ENCODE measurements around the gene NMT2.

NMT2 gene

GRCh38 chr10:15168291-15168785 is at the start of gene NMT2:
NMT2 (minus strand) TSS chr10:15168693; CDS start chr10:15168612, 81 bp downstream.
- Histone ChIP-seq H3K27ac (peak within 1 kb of the TSS; percentile 35; the same call in 1 of the 2 replicates), H3K4me2 (peak within 1 kb of the TSS; percentile 89), H2AFZ (ENCODE audit: low read depth) (peak within 1 kb of the TSS; percentile 89), H3K36me3 (ENCODE audit: insufficient read depth) (no peaks in the 10 kb centered on the region), H3K79me2 (ENCODE audit: insufficient read depth, low read depth) (peaks cover 6% of the 10 kb centered on the region; the same call in 1 of the 2 replicates), H3K27me3 (ENCODE audit: insufficient read depth, low read depth) (no peaks in the 10 kb centered on the region), H3K4me1 (ENCODE audit: low read depth, poor library complexity, severe bottlenecking) (peaks cover 17% of the 10 kb centered on the region), H3K4me3 (IDR thresholded peaks at IDR 0.05; ENCODE audit: insufficient read depth, low read depth, low read length) (peak within 1 kb of the TSS; percentile 36), H3K9ac (peak within 1 kb of the TSS; percentile 56), H4K20me1 (ENCODE audit: insufficient read depth) (no peaks in the 10 kb centered on the region)
- TF ChIP-seq, protein P1, sequence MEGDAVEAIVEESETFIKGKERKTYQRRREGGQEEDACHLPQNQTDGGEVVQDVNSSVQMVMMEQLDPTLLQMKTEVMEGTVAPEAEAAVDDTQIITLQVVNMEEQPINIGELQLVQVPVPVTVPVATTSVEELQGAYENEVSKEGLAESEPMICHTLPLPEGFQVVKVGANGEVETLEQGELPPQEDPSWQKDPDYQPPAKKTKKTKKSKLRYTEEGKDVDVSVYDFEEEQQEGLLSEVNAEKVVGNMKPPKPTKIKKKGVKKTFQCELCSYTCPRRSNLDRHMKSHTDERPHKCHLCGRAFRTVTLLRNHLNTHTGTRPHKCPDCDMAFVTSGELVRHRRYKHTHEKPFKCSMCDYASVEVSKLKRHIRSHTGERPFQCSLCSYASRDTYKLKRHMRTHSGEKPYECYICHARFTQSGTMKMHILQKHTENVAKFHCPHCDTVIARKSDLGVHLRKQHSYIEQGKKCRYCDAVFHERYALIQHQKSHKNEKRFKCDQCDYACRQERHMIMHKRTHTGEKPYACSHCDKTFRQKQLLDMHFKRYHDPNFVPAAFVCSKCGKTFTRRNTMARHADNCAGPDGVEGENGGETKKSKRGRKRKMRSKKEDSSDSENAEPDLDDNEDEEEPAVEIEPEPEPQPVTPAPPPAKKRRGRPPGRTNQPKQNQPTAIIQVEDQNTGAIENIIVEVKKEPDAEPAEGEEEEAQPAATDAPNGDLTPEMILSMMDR (conservative IDR thresholded peaks at IDR 0.05; ENCODE audit: low read depth, low read length): no peak

GRCh38 chr10:15216700-15217099 is 48.2 kb upstream of the NMT2 start:
- no peaks in the 10 kb centered on the region for H3K4me1 ChIP-seq (ENCODE audit: low read depth, poor library complexity, severe bottlenecking)
- H3K27me3 ChIP-seq (ENCODE audit: insufficient read depth, low read depth): no peaks in the 10 kb centered on the region
- TF ChIP-seq, protein P1 (conservative IDR thresholded peaks at IDR 0.05; ENCODE audit: low read depth, low read length): no peak
- H4K20me1 ChIP-seq (ENCODE audit: insufficient read depth): no peaks in the 10 kb centered on the region
- H3K4me3 ChIP-seq (IDR thresholded peaks at IDR 0.05; ENCODE audit: insufficient read depth, low read depth, low read length): no peak overlapping the region
- H2AFZ ChIP-seq (ENCODE audit: low read depth): no peak overlapping the region
- H3K9ac ChIP-seq: no peak overlapping the region
- H3K79me2 ChIP-seq (ENCODE audit: insufficient read depth, low read depth): peaks cover 5% of the 10 kb centered on the region; the same call in 1 of the 2 replicates
- H3K4me2 ChIP-seq: no peak overlapping the region
- H3K27ac ChIP-seq: no peak overlapping the region
- peaks cover 6% of the 10 kb centered on the region; the same call in 1 of the 2 replicates for H3K36me3 ChIP-seq (ENCODE audit: insufficient read depth)

GRCh38 chr10:15214237-15214636 is 45.7 kb upstream of the NMT2 start:
- no peaks in the 10 kb centered on the region for H4K20me1 ChIP-seq (ENCODE audit: insufficient read depth)
- peaks cover 18% of the 10 kb centered on the region for H3K4me1 ChIP-seq (ENCODE audit: low read depth, poor library complexity, severe bottlenecking)

DNA sequence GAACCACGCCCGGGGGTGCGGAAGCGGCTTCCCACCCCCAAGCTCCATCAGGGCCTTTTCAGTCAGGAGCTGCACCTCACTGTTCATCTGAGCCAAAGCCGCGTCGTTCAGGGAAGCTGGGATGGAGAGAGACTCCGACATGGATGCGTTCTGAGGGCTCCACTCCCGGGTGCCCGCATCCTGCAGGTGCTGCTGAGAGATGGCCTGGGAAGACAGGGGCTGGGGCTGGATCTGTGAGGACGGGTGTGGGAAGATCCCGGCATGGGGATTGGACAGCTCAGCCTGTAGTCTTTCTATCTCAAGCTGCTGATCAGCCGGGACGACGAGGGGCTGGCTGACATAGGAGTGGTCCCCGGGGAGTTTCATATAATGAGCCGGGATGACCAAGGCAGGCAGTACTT is 45.0 kb upstream of the NMT2 start:
- Histone ChIP-seq H3K27ac (no peak overlapping the region), H3K4me1 (ENCODE audit: low read depth, poor library complexity, severe bottlenecking) (peaks cover 24% of the 10 kb centered on the region), H3K79me2 (ENCODE audit: insufficient read depth, low read depth) (peaks cover 5% of the 10 kb centered on the region; the same call in 1 of the 2 replicates), H3K4me2 (no peak overlapping the region), H4K20me1 (ENCODE audit: insufficient read depth) (no peaks in the 10 kb centered on the region), H2AFZ (ENCODE audit: low read depth) (no peak overlapping the region), H3K4me3 (IDR thresholded peaks at IDR 0.05; ENCODE audit: insufficient read depth, low read depth, low read length) (no peak overlapping the region), H3K9ac (no peak overlapping the region), H3K27me3 (ENCODE audit: insufficient read depth, low read depth) (no peaks in the 10 kb centered on the region), H3K36me3 (ENCODE audit: insufficient read depth) (peaks cover 6% of the 10 kb centered on the region; the same call in 1 of the 2 replicates)
- TF ChIP-seq, protein P1 (conservative IDR thresholded peaks at IDR 0.05; ENCODE audit: low read depth, low read length): no peak

More at GRCh38 chr10:15214237-15214636, 45.7 kb upstream of the NMT2 start:
- no peak overlapping the region for H3K9ac ChIP-seq
- no peak overlapping the region for H3K4me3 ChIP-seq (IDR thresholded peaks at IDR 0.05; ENCODE audit: insufficient read depth, low read depth, low read length)
- H3K27me3 ChIP-seq (ENCODE audit: insufficient read depth, low read depth): no peaks in the 10 kb centered on the region
- H3K27ac ChIP-seq: no peak overlapping the region
- peaks cover 6% of the 10 kb centered on the region; the same call in 1 of the 2 replicates for H3K36me3 ChIP-seq (ENCODE audit: insufficient read depth)
- TF ChIP-seq, protein P1 (conservative IDR thresholded peaks at IDR 0.05; ENCODE audit: low read depth, low read length): no peak
- no peak overlapping the region for H3K4me2 ChIP-seq
- no peak overlapping the region for H2AFZ ChIP-seq (ENCODE audit: low read depth)
- peaks cover 5% of the 10 kb centered on the region; the same call in 1 of the 2 replicates for H3K79me2 ChIP-seq (ENCODE audit: insufficient read depth, low read depth)
